ENCODE data around the gene KRT16.
"Not testable (repeated sequence)": the region's sequence is repeated elsewhere in the genome, so short reads cannot be mapped to it uniquely, and the experiment has no call there.

Gene KRT16

DNA sequence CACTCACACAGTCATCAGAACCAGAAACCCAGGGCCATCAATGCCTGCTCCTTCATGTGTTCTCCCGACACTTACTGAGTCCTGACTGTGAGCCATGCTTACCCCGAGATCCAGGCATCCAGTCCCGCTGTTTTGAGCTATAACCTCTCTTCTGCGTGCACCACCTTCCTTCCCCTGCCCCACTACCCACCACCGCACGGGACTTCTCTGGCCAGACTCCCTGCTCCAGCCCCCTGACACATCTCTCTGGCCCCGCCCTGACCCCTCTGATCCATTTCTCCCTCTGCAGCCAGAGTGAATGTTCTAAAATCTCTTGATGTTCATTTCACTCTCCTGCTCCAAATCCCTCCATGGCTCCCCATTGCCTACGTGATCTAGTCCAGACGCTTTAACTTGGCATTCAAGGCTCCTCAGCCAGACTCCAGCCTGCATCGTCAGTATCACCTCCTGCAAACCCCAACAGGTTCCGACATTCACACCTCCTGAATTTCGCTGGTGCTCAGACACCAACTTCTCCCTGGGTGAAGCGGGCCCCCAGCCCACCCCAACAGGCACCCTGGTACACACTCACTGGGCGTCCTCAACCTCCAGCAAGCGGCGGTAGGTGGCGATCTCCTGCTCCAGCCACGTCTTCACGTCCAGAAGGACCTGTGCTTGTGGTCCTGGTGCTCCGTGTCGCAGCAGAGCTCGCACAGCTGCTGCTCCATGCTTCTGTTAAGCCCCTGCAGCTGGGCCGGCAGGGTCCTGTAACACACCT lies 14.9 kb upstream of the KRT16 start:
- no peak for DNase-seq (ENCODE audit: low read depth)

- peak; percentile 8 for DNase-seq (ENCODE audit: low read depth)
Measured at GRCh38 chr17:41626914-41627295, 14.3 kb upstream of the KRT16 start.

DNA sequence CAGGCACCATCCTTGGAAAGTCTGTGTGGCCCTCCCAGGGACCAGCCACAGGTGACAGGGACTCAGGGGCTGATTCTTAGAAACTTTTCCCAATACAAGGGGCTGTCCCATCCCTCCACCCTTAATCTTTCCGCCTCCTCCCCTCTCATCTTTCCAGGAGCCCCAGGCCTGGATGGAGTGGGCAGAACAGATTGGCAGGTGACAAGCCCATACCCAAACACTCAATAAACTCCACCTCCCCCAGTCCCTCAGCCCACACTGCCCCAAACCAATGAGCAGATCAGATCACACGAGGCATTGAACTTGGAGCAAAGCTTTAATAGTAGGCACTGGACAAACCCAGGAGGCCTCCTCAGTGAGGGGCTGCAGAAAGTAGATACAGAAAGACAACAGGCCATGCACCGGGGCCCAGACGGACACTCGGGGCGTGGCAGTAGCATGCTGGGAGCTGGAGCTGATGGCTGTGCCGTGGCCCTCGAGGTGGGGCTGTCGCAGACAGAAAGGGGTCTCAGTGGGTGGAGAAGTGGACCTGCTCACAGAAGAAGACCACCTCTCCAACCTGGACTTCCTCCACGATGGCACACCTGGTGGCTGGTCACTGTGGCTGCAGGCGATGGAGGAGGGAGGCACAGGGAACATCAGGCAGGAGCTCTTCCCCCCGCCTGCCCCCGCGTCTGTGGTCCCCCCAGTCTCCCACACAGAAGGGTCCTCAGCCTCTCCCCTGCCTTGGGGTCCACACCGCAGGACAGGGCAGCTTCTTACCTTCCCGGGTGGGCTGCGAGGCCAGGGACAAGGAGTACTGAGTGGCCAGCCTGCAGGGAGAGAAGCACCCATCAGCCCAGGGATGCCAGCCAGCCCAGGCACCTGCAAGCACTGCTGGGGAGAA lies 13.7 kb upstream of the KRT16 start:
- DNase-seq (ENCODE audit: low read depth): not testable (repeated sequence)

DNA sequence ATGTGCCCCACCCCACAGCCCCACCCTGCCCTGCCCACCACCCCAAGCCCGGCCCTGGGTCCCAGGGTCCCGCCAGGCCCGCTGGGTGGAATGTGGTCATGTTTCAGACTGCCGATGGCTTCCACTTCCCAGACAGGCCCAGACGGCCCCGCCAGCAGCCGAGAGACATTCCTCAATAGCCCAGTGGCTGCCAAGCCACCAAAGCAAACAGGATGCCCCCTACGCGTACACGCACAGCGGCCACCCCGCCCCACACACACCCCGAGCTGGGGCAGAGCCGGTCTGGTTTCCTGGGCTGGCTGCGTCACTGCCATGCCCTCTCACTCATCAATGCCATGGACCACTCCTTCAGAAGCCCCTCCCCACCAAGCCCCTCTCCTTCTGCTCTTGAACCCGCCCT lies 13.0 kb upstream of the KRT16 start:
- no peak for DNase-seq (ENCODE audit: low read depth)

DNA sequence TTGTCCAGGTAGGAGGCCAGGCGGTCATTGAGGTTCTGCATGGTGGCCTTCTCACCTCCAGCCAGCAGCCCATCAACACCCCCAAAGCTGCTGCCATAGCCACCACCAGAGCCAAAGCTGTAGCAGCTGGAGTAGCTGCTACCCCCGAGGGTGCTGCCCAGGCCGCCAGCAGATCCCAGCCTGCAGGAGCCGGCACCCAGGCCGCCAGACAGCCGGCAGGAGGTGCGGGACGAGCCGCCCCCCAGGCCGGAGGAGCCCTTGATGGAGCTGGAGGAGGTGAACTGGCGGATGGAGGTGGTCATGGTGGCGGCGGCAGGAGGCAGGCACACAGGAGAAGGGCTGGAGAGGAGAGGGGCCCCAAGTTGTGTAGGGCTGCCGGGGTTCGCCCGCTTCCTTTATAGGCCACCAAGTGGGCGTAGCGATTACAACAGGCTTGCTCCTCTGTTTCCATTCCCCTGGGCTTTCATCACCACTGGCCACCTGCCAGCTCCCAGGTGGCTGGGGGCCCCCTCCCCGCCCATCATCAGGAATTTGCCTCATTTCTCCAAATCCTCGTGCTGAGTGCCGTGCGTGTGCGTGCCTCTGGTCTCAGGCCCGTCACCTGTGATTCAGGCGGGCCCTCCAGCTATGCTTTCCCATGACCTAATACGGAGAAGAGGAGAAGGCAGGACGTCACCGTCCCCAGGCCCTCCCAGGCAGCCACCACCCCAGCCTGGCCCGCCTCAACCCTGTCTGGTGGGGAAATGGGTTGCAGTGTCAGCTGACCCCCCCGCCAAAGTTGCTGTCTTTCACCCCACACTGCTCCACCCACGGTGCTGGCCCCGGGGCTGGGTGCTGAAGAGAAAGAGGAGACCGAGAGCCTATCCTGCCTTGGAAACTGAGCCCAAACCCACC lies 11.9 kb upstream of the KRT16 start, which contains the start of gene KRT17:
TSS of gene KRT17 (minus strand) at position 368 of the 894 bp plus-strand sequence. CDS start at position 302, 66 bp downstream.
- DNase-seq (ENCODE audit: low read depth): peak; percentile 25

- DNase-seq (ENCODE audit: low read depth): not testable (repeated sequence)
Measured at GRCh38 chr17:41623184-41623861, 10.8 kb upstream of the KRT16 start.

DNA sequence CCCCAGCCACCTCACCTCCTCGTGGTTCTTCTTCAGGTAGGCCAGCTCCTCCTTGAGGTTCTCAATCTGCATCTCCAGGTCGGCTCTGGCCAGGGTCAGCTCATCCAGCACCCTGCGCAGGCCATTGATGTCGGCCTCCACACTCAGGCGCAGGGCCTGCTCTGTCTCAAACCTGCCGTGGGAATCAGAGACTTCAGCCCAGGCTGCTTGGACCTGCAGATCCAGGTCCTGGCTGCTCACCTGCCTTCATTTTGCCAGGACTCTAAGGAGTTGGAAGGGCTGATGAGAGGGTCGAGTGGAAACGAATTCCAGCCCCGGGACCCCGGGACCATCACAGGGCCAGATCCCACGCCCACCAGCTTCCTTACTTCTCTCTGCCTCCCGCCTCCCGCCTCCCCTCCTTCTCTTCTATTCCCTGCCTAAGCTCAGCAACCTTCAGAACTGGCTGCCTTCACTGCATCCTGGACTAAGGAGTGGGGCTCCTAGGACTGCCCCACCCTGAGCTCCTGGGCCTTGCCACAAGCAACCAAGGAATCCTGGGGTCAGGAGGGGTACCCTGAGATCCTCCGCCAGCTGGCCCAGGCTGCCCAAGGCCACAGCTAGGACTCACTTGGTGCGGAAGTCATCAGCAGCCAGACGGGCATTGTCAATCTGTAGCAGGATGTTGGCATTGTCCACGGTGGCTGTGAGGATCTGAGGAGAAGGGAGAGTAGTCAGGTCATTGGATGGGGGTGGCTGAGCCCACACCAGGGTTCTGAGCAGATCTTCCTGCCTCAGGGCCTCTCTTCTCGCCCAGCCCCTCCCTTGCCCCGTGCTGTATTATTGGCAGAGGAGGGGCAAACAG lies 10.0 kb upstream of the KRT16 start:
- DNase-seq (ENCODE audit: low read depth): not testable (repeated sequence)

GRCh38 chr17:41621916-41622315 lies 9.3 kb upstream of the KRT16 start:
- no peak for DNase-seq (ENCODE audit: low read depth)

- DNase-seq (ENCODE audit: low read depth): not testable (repeated sequence)
Measured at GRCh38 chr17:41621435-41621817, 8.9 kb upstream of the KRT16 start.

- peak; percentile 20 for DNase-seq (ENCODE audit: low read depth)
Measured at GRCh38 chr17:41620583-41621434, 8.2 kb upstream of the KRT16 start.

DNA sequence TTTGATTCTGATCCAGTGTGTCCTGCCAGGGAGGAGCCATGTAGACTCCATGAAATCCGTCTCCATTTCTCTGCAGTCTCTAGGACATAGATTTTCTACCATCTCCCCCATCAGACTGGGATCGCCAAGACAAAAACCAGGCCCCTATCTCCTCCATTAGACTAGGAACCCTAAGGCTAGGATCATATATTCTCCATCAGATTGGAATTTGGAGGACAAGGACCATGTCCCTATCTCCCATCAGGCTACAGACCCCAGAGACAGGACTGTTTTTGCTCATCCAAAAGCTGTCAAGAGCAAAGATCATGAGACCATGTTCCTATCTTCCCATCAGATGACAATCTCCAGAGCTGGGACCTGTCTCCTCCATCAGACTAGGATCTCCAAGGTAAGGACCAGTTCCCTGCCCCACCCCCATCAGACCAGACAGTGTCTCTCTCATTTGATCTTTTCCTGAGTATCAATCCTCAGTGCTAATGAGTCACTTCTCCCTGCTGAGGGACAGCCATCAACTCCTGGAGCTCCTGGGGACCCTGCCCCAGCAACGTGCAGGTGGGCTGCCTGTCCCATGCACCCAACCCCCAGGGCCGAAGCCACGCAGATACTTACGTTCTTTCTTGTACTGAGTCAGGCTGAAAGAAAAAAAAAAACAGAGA lies 7.5 kb upstream of the KRT16 start:
- not testable (repeated sequence) for DNase-seq (ENCODE audit: low read depth)

DNA sequence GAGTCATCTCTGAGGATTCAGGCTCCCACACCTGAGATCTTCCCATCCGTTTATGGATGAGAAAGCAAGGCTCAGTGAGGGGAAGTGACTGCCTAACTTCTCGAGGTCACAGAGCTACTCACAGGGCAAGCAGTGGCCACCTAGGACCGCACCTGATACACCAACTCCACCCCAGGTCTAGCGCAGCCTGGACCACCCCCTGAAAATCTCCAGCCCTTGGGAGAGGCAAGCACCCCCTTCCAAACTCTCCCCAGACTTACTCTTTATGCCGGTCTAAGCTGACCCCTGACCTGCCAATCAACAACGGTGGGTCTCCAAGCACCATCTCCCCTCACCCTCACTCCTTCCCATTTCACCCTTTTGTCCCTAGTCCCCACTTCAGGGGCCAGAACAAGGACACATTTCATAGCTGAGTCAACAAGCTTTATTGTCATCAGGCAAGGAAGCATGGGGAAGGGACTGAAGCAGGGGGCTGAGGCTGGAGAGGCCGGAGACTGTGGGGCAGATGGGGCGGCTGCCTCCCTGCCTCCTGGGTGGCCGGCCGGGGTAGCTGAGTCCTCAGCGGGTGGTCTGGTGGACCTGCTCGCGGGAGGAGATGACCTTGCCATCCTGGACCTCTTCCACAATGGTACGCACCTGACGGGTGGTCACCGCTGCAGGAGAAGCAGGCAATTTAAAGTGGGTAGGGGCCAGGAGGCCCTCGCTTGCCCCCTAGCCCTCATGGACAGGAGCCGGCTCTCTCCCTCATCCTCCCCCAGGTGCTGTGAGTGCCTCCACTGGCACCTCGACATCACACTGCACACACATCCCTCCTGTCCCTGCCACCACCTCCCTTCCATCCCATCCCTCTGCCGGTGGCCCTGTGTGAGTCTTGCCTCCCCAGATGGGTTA lies 6.7 kb upstream of the KRT16 start:
- DNase-seq (ENCODE audit: low read depth): no peak

- no peak for DNase-seq (ENCODE audit: low read depth)
Measured at GRCh38 chr17:41618341-41619035, 5.9 kb upstream of the KRT16 start.

DNA sequence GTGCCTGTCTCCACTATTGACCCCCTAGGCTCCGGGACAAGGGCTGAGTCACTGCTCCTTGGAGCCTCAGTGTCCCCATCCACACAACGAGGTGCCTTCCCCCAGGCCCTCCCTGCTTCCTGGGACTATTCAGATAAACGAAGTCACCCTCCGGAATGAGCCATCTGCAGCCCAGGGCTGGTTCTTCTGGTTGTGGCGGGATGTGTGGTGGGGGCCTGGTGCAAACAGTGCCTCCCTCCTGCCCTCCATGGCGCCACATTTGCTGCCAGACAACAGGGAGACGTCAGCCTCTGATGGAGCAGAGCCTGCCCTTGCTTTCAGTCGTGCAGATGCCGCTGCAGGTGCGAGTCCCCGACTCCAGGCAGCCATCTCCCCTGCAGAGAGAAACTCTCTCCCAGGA lies 5.1 kb upstream of the KRT16 start:
- no peak for DNase-seq (ENCODE audit: low read depth)

DNA sequence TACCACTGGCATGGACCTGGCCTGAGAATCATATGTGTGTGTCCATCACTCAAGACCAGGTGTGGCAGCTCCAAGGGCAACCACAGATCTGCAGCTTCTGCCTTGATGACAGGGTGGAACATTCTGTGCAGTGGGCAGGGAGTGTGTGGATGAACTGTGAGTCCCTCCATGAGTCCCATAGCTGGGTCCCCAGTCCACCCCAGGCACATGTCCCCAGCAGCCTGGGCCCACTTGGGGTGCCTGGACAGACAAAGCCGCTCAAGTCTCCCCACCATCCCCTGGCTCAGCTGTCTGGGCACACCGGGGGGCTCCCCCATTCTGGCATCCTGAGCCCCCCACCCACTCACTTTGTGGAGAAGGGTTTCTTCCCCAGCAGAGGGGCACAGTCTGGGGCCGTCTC lies 4.6 kb upstream of the KRT16 start:
- DNase-seq (ENCODE audit: low read depth): no peak

- DNase-seq (ENCODE audit: low read depth): not testable (repeated sequence)
Measured at GRCh38 chr17:41616486-41616885, 3.9 kb upstream of the KRT16 start.

DNA sequence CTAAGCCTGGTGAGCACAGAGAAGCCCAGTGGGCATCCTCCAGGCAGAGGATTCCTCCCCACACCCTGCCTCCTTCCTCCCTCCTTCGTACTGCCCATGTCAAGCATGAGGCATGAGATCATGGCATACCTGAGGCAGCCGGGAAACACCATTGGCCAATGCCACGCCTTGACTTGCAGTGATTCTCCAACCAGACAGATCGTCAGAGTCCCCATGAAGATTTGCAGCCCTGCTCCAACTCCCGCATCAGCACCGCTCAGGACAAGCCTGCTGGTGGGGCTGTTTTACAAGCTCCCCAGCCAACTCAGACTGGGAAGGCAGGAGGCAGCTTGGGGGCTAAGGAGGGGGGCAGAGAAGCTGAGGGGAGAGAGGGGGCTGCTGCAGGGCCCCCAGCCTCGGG lies 2.9 kb upstream of the KRT16 start:
- peak; percentile 6 for DNase-seq (ENCODE audit: low read depth)
